ENCODE measurements around the gene COL8A1.

Gene COL8A1

GRCh38 chr3:99693636-99694035 lies 55.2 kb downstream of the COL8A1 start:
- no peaks in the 10 kb centered on the region for H4K20me1 ChIP-seq (ENCODE audit: insufficient read depth, low read length)
- no peak overlapping the region for H2AFZ ChIP-seq (ENCODE audit: low read length)
- H3K9me3 ChIP-seq (replicated peaks; ENCODE audit: insufficient read depth, low read length) = no peaks in the 10 kb centered on the region
- no peaks in the 10 kb centered on the region for H3K36me3 ChIP-seq (replicated peaks; ENCODE audit: insufficient read depth, low read length)
- no peak overlapping the region for H3K4me3 ChIP-seq (ENCODE audit: low read length)
- no peak overlapping the region for H3K4me2 ChIP-seq (ENCODE audit: low read depth, low read length)
- H3K27ac ChIP-seq (ENCODE audit: low read length) = no peak overlapping the region
- H3K79me2 ChIP-seq (ENCODE audit: low read length) = no peaks in the 10 kb centered on the region
- no peak overlapping the region for H3K9ac ChIP-seq (ENCODE audit: low read length)
- no peak for DNase-seq
- no peaks in the 10 kb centered on the region for H3K9me2 ChIP-seq (replicated peaks; ENCODE audit: insufficient read depth, low read length)
- no peaks in the 10 kb centered on the region for H3K4me1 ChIP-seq (ENCODE audit: low read length)
- TF ChIP-seq EZH2phosphoT487 (IDR thresholded peaks at IDR 0.05; ENCODE audit: low read length) (no peak), EZH2 (optimal IDR thresholded peaks at IDR 0.05; ENCODE audit: low read depth, low read length) (no peak), CTCF (IDR thresholded peaks at IDR 0.05; ENCODE audit: low read length) (no peak)
- no peaks in the 10 kb centered on the region for H3F3A ChIP-seq (ENCODE audit: insufficient read depth, low read length)
- H3K27me3 ChIP-seq (replicated peaks; ENCODE audit: insufficient read depth, low read length) = no peaks in the 10 kb centered on the region

- H3K36me3 ChIP-seq (replicated peaks; ENCODE audit: insufficient read depth, low read length) = no peaks in the 10 kb centered on the region
- no peaks in the 10 kb centered on the region for H4K20me1 ChIP-seq (ENCODE audit: insufficient read depth, low read length)
- H3K27me3 ChIP-seq (replicated peaks; ENCODE audit: insufficient read depth, low read length) = no peaks in the 10 kb centered on the region
- H3K79me2 ChIP-seq (ENCODE audit: low read length) = no peaks in the 10 kb centered on the region
- no peaks in the 10 kb centered on the region for H3K4me1 ChIP-seq (ENCODE audit: low read length)
- no peak overlapping the region for H2AFZ ChIP-seq (ENCODE audit: low read length)
- no peaks in the 10 kb centered on the region for H3K9me3 ChIP-seq (replicated peaks; ENCODE audit: insufficient read depth, low read length)
- no peak overlapping the region for H3K9ac ChIP-seq (ENCODE audit: low read length)
- H3K4me2 ChIP-seq (ENCODE audit: low read depth, low read length) = no peak overlapping the region
- no peaks in the 10 kb centered on the region for H3K9me2 ChIP-seq (replicated peaks; ENCODE audit: insufficient read depth, low read length)
- no peak overlapping the region for H3K4me3 ChIP-seq (ENCODE audit: low read length)
- DNase-seq = no peak
- TF ChIP-seq CTCF (IDR thresholded peaks at IDR 0.05; ENCODE audit: low read length) (no peak), EZH2phosphoT487 (IDR thresholded peaks at IDR 0.05; ENCODE audit: low read length) (no peak), EZH2 (optimal IDR thresholded peaks at IDR 0.05; ENCODE audit: low read depth, low read length) (no peak)
- no peak overlapping the region for H3K27ac ChIP-seq (ENCODE audit: low read length)
- no peaks in the 10 kb centered on the region for H3F3A ChIP-seq (ENCODE audit: insufficient read depth, low read length)
These were observed 58.1 kb downstream of the COL8A1 start for GRCh38 chr3:99696497-99696896.

GRCh38 chr3:99697250-99697649 lies 58.9 kb downstream of the COL8A1 start:
- Histone ChIP-seq H3K9ac (ENCODE audit: low read length) (no peak overlapping the region), H3K9me3 (replicated peaks; ENCODE audit: insufficient read depth, low read length) (no peaks in the 10 kb centered on the region), H3K79me2 (ENCODE audit: low read length) (no peaks in the 10 kb centered on the region), H3K4me3 (ENCODE audit: low read length) (no peak overlapping the region), H3K27me3 (replicated peaks; ENCODE audit: insufficient read depth, low read length) (no peaks in the 10 kb centered on the region), H3K4me2 (ENCODE audit: low read depth, low read length) (no peak overlapping the region), H3K9me2 (replicated peaks; ENCODE audit: insufficient read depth, low read length) (no peaks in the 10 kb centered on the region), H3K4me1 (ENCODE audit: low read length) (no peaks in the 10 kb centered on the region), H2AFZ (ENCODE audit: low read length) (no peak overlapping the region), H4K20me1 (ENCODE audit: insufficient read depth, low read length) (no peaks in the 10 kb centered on the region), H3K36me3 (replicated peaks; ENCODE audit: insufficient read depth, low read length) (no peaks in the 10 kb centered on the region), H3F3A (ENCODE audit: insufficient read depth, low read length) (no peaks in the 10 kb centered on the region), H3K27ac (ENCODE audit: low read length) (no peak overlapping the region)
- TF ChIP-seq CTCF (IDR thresholded peaks at IDR 0.05; ENCODE audit: low read length) (no peak), EZH2phosphoT487 (IDR thresholded peaks at IDR 0.05; ENCODE audit: low read length) (no peak), EZH2 (optimal IDR thresholded peaks at IDR 0.05; ENCODE audit: low read depth, low read length) (no peak)
- DNase-seq = no peak
